GM19193 (cell line): ENCODE data around the gene CSRNP3.

Source experiments
- POLR2A ChIP-seq: IDR thresholded peaks from 4 replicates; pipeline ENCODE4 v1.6.1; 2011; ENCODE audit not compliant: insufficient read depth, insufficient read length; ENCODE audit errors: extremely low read depth

CSRNP3 gene

GRCh38 chr2:165629776-165630175 is 160.3 kb downstream of the CSRNP3 start:
- TF ChIP-seq POLR2A = no peak

- TF ChIP-seq POLR2A = no peak
Measured at GRCh38 chr2:165630236-165630635, 160.7 kb downstream of the CSRNP3 start.

DNA sequence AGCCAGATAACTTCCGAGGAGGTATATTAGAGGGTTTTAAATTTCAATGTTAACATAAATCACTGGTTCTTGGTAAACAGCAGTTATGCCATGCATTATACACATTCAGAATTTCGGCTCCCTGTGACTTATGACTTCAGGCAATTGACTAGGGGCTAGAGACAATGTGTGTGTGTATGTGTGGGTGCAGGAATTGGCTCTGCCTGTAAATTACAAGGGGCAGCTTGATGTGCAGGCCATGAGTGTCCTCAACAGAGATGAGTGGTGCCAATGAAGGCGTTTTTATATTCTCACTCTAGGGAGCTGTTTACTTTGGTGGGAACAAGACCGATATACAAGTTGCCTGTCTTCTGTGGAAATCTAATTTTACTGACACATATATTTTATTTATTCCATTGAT is 161.6 kb downstream of the CSRNP3 start:
- TF ChIP-seq POLR2A = no peak

DNA sequence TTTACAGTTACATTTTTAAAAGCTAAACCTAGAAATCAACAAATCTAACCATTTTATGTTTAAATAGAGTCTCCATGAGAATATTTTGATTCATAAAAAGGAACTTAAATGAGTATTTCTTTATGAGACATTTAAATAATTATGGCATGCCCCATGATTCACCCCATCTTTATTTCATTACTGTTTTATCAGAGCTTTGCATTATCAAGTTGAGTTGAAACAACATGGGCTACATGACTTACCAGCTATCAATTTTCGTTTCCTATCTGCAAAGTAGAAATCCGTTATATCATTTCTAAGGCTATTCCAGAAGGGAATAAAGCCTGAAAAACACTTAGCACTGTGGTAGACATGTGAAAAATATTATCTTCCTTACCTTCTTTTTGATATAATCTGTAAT is 163.1 kb downstream of the CSRNP3 start:
- no peak for TF ChIP-seq POLR2A

DNA sequence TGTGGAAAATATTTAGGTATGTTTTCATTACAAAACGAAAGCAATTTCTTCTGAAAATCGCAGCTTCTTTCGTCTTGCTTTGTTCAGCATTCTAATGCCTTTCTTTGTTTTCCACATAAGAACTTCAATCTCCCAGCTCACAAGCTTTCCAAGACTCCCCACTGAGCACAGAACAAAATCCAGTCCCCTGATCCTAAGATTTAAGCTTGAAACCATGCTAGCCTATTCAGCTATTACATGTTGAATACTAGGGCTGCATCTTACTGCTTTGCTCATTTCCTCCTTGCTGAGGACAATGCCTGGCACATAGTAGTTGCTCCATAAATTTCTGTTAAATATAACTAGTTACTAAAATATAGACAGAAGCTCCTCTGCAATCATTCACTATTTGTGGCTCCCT is 163.9 kb downstream of the CSRNP3 start:
- TF ChIP-seq POLR2A = no peak

DNA sequence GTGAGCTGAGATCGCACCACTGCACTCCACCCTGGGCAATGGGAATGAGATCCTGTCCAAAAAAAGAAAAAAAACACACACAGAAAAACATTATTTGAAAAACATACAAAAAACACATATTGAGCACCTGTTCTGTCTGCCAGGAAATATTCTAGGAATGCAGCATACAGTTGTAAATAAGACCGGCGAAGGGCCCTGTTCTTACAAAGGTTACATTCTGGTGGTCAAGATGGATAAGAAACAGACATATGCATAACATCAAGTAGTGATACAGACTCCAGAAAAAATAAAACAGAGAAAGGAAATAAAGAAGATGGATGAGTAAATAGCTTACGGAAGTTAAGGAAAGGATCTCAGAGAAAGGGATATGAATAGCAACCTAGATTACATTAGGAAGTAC is 164.8 kb downstream of the CSRNP3 start:
- TF ChIP-seq POLR2A = no peak

DNA sequence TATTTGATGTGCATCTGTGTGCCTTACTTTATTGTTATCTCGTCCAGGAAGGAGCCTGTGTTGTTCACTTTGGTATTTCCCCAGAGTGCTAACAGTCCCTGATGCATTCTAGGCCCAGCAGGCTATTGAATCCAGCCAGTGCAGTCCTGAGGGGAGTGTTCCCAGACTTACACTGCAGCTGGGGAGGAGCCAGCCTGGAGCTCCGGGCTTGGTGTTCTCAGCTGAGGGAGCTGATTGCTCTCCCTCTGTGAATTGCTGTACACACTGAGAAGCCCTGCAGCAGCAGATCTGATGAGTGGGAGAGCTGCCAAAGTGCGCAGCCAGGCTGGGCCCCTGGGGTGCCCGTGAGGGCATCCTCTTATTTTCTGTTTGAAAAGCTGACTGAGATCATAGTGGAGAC is 165.4 kb downstream of the CSRNP3 start:
- TF ChIP-seq POLR2A = no peak

DNA sequence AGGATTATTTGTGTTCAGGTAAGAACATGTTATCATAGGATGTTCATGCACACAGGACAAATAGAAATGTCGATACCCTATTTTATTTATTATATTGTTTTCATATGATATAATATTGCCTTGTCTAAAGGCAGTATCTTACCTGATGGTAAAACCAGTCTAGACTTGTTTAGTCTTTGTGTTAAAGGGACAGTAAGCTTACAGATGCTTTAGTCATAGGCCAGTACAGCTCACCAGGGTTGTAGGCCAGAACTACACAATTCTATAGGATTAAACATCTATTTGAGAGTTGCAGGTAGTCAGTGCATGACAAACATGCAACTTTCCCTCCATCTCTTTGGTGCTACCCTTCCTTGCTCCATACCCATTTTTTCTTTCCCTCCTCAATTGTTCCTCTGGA is 166.0 kb downstream of the CSRNP3 start:
- TF ChIP-seq POLR2A = no peak

GRCh38 chr2:165636959-165637358 is 167.5 kb downstream of the CSRNP3 start:
- no peak for TF ChIP-seq POLR2A

DNA sequence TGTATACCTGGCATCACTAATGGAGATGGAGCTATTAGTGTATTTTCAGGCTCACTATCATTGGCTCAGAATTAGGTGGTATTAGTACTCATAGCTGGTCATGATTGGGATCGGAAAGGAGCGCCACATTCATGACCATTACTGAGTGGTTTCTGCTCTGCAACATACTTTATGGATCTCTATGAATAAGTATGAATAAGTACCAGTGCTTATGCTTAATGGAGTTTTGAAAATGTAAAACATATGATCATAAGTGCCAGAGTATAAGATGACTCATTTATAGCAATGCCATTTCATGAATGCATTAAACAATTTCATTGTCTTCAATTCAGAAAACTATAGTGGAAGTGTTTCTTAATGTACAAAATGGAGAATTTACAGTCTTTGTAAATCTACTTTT is 167.9 kb downstream of the CSRNP3 start:
- TF ChIP-seq POLR2A = no peak

- no peak for TF ChIP-seq POLR2A
Measured at GRCh38 chr2:165639504-165639903, 170.0 kb downstream of the CSRNP3 start.

DNA sequence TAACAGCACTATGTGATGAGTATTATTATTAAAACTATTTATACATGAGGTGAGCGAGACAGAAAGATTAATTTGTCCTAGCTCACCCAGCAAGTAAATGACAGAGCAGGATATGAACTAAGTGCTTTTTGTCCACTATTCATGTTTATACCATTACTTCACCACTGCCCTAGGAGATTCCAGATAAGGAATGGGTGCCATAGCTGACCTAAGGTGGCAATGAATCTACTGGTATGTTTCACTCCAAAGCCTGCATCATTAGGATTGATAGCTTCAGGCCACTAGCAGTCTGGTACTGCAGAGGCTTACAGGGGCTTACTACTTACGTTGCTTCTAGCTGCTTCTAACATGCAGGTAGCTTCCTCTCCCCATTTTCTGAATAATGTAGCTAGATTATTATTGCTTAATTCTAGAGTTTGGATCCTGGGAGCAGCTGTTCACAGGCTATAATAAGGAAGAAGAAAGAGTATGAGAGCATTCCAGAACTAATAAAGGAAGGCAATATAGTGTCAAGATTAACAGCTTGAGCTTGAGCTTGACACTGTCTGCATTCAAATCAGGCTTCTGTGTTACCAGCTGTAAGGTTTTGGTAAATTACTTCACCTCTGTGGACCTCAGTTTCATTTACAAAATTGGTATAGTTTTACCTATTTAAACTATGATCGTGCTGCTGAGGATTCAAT is 170.9 kb downstream of the CSRNP3 start:
- no peak for TF ChIP-seq POLR2A

DNA sequence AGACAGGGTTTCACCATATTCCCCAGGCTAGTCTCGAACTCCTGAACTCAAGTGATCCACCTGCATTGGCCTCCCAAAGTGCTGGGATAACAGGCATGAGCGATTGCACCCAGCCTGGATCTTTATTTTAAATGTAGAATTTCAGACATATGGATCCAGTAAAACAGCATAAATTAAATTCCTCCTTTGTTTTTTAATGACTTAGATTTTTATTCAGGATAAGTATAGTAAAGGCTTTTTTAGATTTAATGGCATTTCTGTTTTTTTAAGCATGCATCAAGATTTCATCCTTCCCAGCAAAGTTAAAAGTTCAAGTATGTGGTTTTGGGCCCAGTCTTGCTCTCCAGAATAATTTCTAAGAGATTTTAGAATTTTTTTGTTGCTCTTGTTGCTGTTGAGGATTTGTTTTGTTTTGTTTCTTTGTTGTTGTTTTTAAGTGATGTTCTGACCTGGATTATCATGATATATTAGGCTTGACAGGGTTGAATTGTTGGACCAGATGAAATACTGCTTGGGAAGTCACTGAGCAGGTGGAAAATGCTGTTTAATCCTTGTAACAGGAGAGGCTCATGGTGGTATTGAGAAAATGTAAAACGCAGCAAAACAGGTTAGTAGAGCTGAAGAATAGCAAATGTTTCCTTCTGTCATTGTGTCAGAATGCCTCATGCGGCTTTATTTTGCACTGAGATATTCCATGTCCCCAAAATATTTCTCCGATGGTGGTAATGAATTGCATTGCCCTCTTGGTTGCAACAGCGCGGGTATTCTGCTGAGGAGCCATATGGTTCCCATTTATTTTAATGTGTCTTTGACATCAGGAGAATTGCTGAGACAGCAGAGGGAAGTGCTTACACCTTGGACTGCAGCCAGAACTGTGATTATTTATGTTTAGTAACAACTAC is 176.7 kb downstream of the CSRNP3 start:
- TF ChIP-seq POLR2A = no peak

- TF ChIP-seq POLR2A = no peak
Measured at GRCh38 chr2:165647409-165647808, 177.9 kb downstream of the CSRNP3 start.

DNA sequence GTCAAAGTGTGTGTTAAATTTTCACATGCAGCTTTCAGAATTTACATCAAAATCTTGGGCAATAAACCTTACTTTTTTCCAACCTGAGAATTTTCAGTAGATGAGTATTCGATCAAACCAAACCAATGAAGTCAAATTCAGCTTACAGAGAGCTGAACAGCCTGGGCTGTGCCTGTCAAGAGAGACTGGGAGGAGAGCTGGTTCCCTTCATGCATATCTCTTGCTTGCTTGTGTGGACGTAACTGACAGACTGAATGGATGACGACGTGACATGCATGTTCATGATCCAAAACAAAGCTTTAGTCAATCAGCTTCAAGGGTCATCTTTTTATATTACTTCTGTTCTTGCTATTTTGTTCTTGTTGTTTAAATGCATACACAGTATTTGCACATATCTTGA is 179.3 kb downstream of the CSRNP3 start:
- no peak for TF ChIP-seq POLR2A

GRCh38 chr2:165651233-165651632 is 181.7 kb downstream of the CSRNP3 start:
- no peak for TF ChIP-seq POLR2A
